Psoas muscle (tissue), 8 donors: ENCODE measurements around the gene DMWD. TPM values are rescaled to one million over a fixed set of nuclear protein-coding genes. Genes with fewer than 3 reads are reported as not detected.
"Not testable (repeated sequence)": the region's sequence is repeated elsewhere in the genome, so short reads cannot be mapped to it uniquely, and the experiment has no call there.

ENCODE experiments used
- ATAC-seq, 4 donors: fragments of 200-7000 bp; cut with Tn5 transposase; one replicate each; pipeline ENCODE4 v1.9.1; 2020; ENCODE audit warnings: moderate library complexity in 3 of 4, mild to moderate bottlenecking in 2 of 4
- DNase-seq, 2 donors: peaks; one replicate each; pipeline ENCODE4 v3.0.0-alpha.2; 2020
- H3K27ac ChIP-seq: fragments of 200-600 bp; one replicate; pipeline ENCODE4 v1.8.0; 2022
- H3K27me3 ChIP-seq, 3 donors: fragments of 200-600 bp in 1 of 3; one replicate each; pipeline versions ENCODE4 v1.6.1 to v1.8.0; 2013 to 2022; ENCODE audit warnings: low read length in 2 of 3, mild to moderate bottlenecking in 2 of 3, moderate library complexity in 1 of 3; ENCODE audit not compliant: insufficient read depth in 3 of 3
- H3K36me3 ChIP-seq, 2 donors: fragments of 200-600 bp in 1 of 2; one replicate each; pipeline versions ENCODE4 v1.6.1 to v1.8.0; 2013 to 2022; ENCODE audit warnings: low read depth in 1 of 2, mild to moderate bottlenecking in 1 of 2, moderate library complexity in 1 of 2; ENCODE audit not compliant: insufficient read depth in 1 of 2
- H3K4me1 ChIP-seq: fragments of 200-600 bp; one replicate; pipeline ENCODE4 v1.8.0; 2022
- H3K4me3 ChIP-seq: fragments of 200-600 bp; one replicate; pipeline ENCODE4 v1.8.0; 2022; ENCODE audit warnings: mild to moderate bottlenecking
- H3K9me3 ChIP-seq: fragments of 200-600 bp; one replicate; pipeline ENCODE4 v1.8.0; 2022
- CTCF ChIP-seq: fragments of 200-600 bp; IDR thresholded peaks from one replicate; pipeline ENCODE4 v1.8.0; 2022; ENCODE audit warnings: antibody characterized with exemption
- WGBS, 3 donors: extraction: QIAGEN DNeasy Blood & Tissue Kit; methylation state at CpG; one replicate each; pipeline versions ENCODE4 v1.1.6 to v1.1.7; 2013; 5-methylcytosine and 5-hydroxymethylcytosine counted together
- intact Hi-C, 2 donors: fragments of 100-400 bp; cut with DNase I; formaldehyde crosslinking; loops; one replicate each; pipeline versions ENCODE4 v1.11.0 to v1.14.2; 2022
- polyA plus RNA-seq, 3 donors: library from polyadenylated mRNA; stranded (reverse); fragments of 200-250 nt; gene quantifications; one replicate each; pipeline ENCODE4 v1.2.3, GENCODE V29; 2013
- total RNA-seq, 4 donors: library from RNA; stranded (reverse); fragmentation: NEBNext Ultra II Directional in 2 of 4; extraction: Animal tissue kit (Norgen Biotek cat#: 25700) in 2 of 4; gene quantifications; one replicate each; pipeline versions ENCODE4 v1.2.1 to v1.2.4, GENCODE V29; 2021 to 2023
- donor health status: healthy with polysubstance abuse.
- donor health status: DM: no; HTN: no; CAD: no; lungs with moderate emphysema.
- donor health status: Bipolar disorder and iron deficiency.
- donor health status: healthy.
- donor health status: DM: yes; HTN: yes; CAD: no.
- donor health status: DM: no; HTN: no; CAD: no.
- donor health status: DM: no; HTN: no; CAD: no.
- donor health status: DM: yes; HTN: yes; CAD: no.

The DMWD gene
- total and polyA plus RNA-seq, 7 donors: 38.4 to 104 (median 54.3) TPM

- intact Hi-C loops: no loop called here
- no peaks in the 10 kb centered on the region for H3K27me3 ChIP-seq
These were observed 7.5 kb upstream of the DMWD start for GRCh38 chr19:45800070-45800553.

GRCh38 chr19:45799541-45799940 lies 6.9 kb upstream of the DMWD start:
- not testable (repeated sequence) for DNase-seq, H3K36me3 ChIP-seq, H3K4me3 ChIP-seq, H3K9me3 ChIP-seq, H3K27me3 ChIP-seq
- 18 to 45% (median 24%) methylated on average over 5 of the region's 5 CpGs for WGBS, 3 donors
- Histone ChIP-seq H3K27ac (peak overlapping the region; percentile 62), H3K4me1 (peaks cover 15% of the 10 kb centered on the region)
- peak; percentile 63 to 81 (median 73) for ATAC-seq
- intact Hi-C loops: loop anchor here (1.0 to 2.0 kb wide), 2 partner anchors 29 kb away; no protein-coding TSS in a partner anchor

More at GRCh38 chr19:45800070-45800553, 7.5 kb upstream of the DMWD start:
- Histone ChIP-seq H3K36me3 (no peaks in the 10 kb centered on the region), H3K4me1 (peaks cover 15% of the 10 kb centered on the region), H3K9me3 (no peaks in the 10 kb centered on the region), H3K27ac (peak overlapping the region; percentile 62), H3K4me3 (no peak overlapping the region)
- no peak for TF ChIP-seq CTCF
- no peak for DNase-seq
- peak; percentile 11 to 33 (median 24) for ATAC-seq
- 67 to 81% (median 73%) methylated on average over 7 to 8 of the region's 8 CpGs for WGBS, 3 donors

GRCh38 chr19:45798995-45799517 lies 6.4 kb upstream of the DMWD start:
- H3K27me3 ChIP-seq: no peaks in the 10 kb centered on the region
- intact Hi-C loops: loop anchor here (1.0 to 2.0 kb wide), 2 partner anchors 28 to 29 kb away; no protein-coding TSS in a partner anchor
- 2 to 3% (median 2%) methylated on average over 10 of the region's 10 CpGs for WGBS, 3 donors
- ATAC-seq (peak; percentile 70 to 87 (median 80)), DNase-seq (peak; percentile 57 to 80)
- peaks cover 15% of the 10 kb centered on the region for H3K4me1 ChIP-seq
- H3K36me3 ChIP-seq: no peaks in the 10 kb centered on the region
- H3K4me3 ChIP-seq: no peak overlapping the region
- peak; percentile 91 for TF ChIP-seq CTCF
- no peaks in the 10 kb centered on the region for H3K9me3 ChIP-seq
- H3K27ac ChIP-seq: peak overlapping the region; percentile 62

- Histone ChIP-seq H3K9me3 (no peaks in the 10 kb centered on the region), H3K27ac (no peak overlapping the region), H3K36me3 (peaks cover 0 to 14% of the 10 kb centered on the region in 2 donors), H3K4me3 (no peak overlapping the region), H3K27me3 (no peaks in the 10 kb centered on the region), H3K4me1 (peaks cover 24% of the 10 kb centered on the region)
- no peak for ATAC-seq
- TF ChIP-seq CTCF: no peak
- WGBS, 3 donors: 64 to 74% (median 64%) methylated on average over 2 of the region's 2 CpGs
- intact Hi-C loops: no loop called here
- DNase-seq: no peak
These were observed 2.0 kb upstream of the DMWD start for GRCh38 chr19:45794627-45795026.

GRCh38 chr19:45793876-45794275 lies 1.2 kb upstream of the DMWD start:
- no peak overlapping the region for H3K27ac ChIP-seq
- intact Hi-C loops: no loop called here
- TF ChIP-seq CTCF: no peak
- H3K4me1 ChIP-seq: peaks cover 22% of the 10 kb centered on the region
- 54 to 64% (median 60%) methylated on average over 6 of the region's 6 CpGs for WGBS, 3 donors
- DNase-seq (no peak), ATAC-seq (no peak)
- H3K4me3 ChIP-seq: no peak overlapping the region
- no peaks in the 10 kb centered on the region for H3K27me3 ChIP-seq
- H3K36me3 ChIP-seq: peaks cover 0 to 21% of the 10 kb centered on the region in 2 donors
- H3K9me3 ChIP-seq: no peaks in the 10 kb centered on the region
